Spleen (tissue), 11 donors: Measurements from ENCODE around the gene RAB11A. TPM values are rescaled to one million over a fixed set of nuclear protein-coding genes. Genes with fewer than 3 reads are reported as not detected.

Source experiments
- DNase-seq: peaks from one replicate; pipeline ENCODE4 v3.0.0-alpha.2; 2020
- H3K27ac ChIP-seq, 8 donors: fragments of 200-600 bp; sonication (generic) in 7 of 8; 1 replicate in 4 of 8; 2 replicates in 4 of 8; pipeline versions ENCODE4 v1.5.0 to v1.8.0; 2016 to 2021; ENCODE audit warnings: inconsistent platforms in 4 of 8, mild to moderate bottlenecking in 4 of 8, moderate library complexity in 1 of 8
- H3K27me3 ChIP-seq, 7 donors: fragments of 200-600 bp; sonication (generic) in 6 of 7; replicated peaks in 1 of 7; 1 replicate in 4 of 7; 2 replicates in 3 of 7; pipeline versions ENCODE4 v1.5.0 to v1.8.0; 2016 to 2021; ENCODE audit warnings: inconsistent platforms in 3 of 7, mild to moderate bottlenecking in 1 of 7
- H3K36me3 ChIP-seq, 6 donors: fragments of 200-600 bp; sonication (generic) in 5 of 6; 1 replicate in 4 of 6; 2 replicates in 2 of 6; pipeline versions ENCODE4 v1.5.0 to v1.8.0; 2016 to 2021; ENCODE audit warnings: inconsistent platforms in 2 of 6
- H3K4me1 ChIP-seq, 6 donors: fragments of 200-600 bp; sonication (generic) in 5 of 6; 1 replicate in 3 of 6; 2 replicates in 3 of 6; pipeline versions ENCODE4 v1.5.0 to v1.8.0; 2016 to 2021; ENCODE audit warnings: inconsistent platforms in 3 of 6
- H3K4me3 ChIP-seq, 8 donors: fragments of 200-600 bp; sonication (generic) in 7 of 8; 1 replicate in 4 of 8; 2 replicates in 4 of 8; pipeline versions ENCODE4 v1.5.0 to v1.8.0; 2016 to 2021; ENCODE audit warnings: inconsistent platforms in 4 of 8, mild to moderate bottlenecking in 4 of 8, moderate library complexity in 2 of 8
- H3K9me3 ChIP-seq, 8 donors: fragments of 200-600 bp; sonication (generic) in 7 of 8; 1 replicate in 4 of 8; 2 replicates in 4 of 8; pipeline versions ENCODE4 v1.5.0 to v1.8.0; 2016 to 2021; ENCODE audit warnings: inconsistent platforms in 4 of 8
- CTCF ChIP-seq, 11 experiments: fragments of 200-600 bp in 7 of 11; fragments of 450-650 bp in 4 of 11; sonication (generic) in 4 of 11; IDR thresholded peaks in 8 of 11; conservative IDR thresholded peaks in 3 of 11; 1 replicate in 7 of 11; 2 replicates in 4 of 11; pipeline versions ENCODE4 v1.4.0 to v1.8.0; 2016 to 2021; ENCODE audit warnings: antibody characterized with exemption in 11 of 11, inconsistent platforms in 4 of 11, mild to moderate bottlenecking in 1 of 11
- POLR2A ChIP-seq, 3 donors: fragments of 450-650 bp; IDR thresholded peaks; one replicate each; pipeline ENCODE4 v1.5.1; 2017; ENCODE audit warnings: antibody characterized with exemption in 3 of 3, mild to moderate bottlenecking in 1 of 3
- POLR2AphosphoS5 ChIP-seq, 3 donors: sonication (generic); formaldehyde crosslinking; IDR thresholded peaks; one replicate each; pipeline ENCODE4 v1.5.1; 2017; ENCODE audit warnings: antibody characterized with exemption in 3 of 3
- WGBS, 5 donors: extraction: QIAGEN DNeasy Blood & Tissue Kit in 3 of 5; methylation state at CpG; one replicate each; pipeline versions ENCODE4 v1.1.5 to v1.1.7; 2013 to 2018; 5-methylcytosine and 5-hydroxymethylcytosine counted together
- intact Hi-C: fragments of 100-400 bp; cut with DNase I; formaldehyde crosslinking; loops from one replicate; pipeline ENCODE4 v1.15.0; 2023; ENCODE audit warnings: low total_unique reads
- polyA plus RNA-seq, 3 donors: library from polyadenylated mRNA; stranded (reverse); fragments of 200-250 nt; gene quantifications; one replicate each; pipeline ENCODE4 v1.2.1, GENCODE V29; 2013
- total RNA-seq, 7 donors: library from RNA; depleted of rRNA in 3 of 7; stranded (reverse); fragments of >200 nt in 3 of 7; fragmentation: NEBNext Ultra II Directional in 4 of 7; extraction: Animal tissue kit (Norgen Biotek cat#: 25700) in 4 of 7; gene quantifications; one replicate each; pipeline versions ENCODE4 v1.1.0 to v1.2.1, GENCODE V29; 2016 to 2021
- donor health status: healthy with polysubstance abuse.
- donor health status: DM: no; HTN: no; CAD: no; lungs with moderate emphysema.
- donor health status: DM: no; HTN: no; CAD: no.
- donor health status: Bipolar disorder and iron deficiency.
- donor health status: healthy.
- donor health status: DM: no; HTN: no; CAD: no.
- donor health status: DM: yes; HTN: yes; CAD: no.

Gene RAB11A
- total and polyA plus RNA-seq, 10 donors: 86.7 to 313 (median 235) TPM

GRCh38 chr15:65877749-65878148 lies 8.5 kb downstream of the RAB11A start:
- WGBS, 5 donors: 85 to 92% (median 90%) methylated on average over 3 of the region's 3 CpGs
- intact Hi-C loops: no loop called here
- Histone ChIP-seq H3K27ac (no peak overlapping the region), H3K4me3 (no peak overlapping the region), H3K9me3 (no peaks in the 10 kb centered on the region), H3K27me3 (no peaks in the 10 kb centered on the region), H3K4me1 (peaks cover 22 to 79% (median 59%) of the 10 kb centered on the region in 6 donors), H3K36me3 (peaks cover 3 to 88% (median 51%) of the 10 kb centered on the region in 6 donors)
- no peak for DNase-seq
- TF ChIP-seq POLR2A (IDR thresholded peaks at IDR 0.05) (no peak), CTCF (IDR thresholded peaks at IDR 0.05 in 8 of 11, conservative IDR thresholded peaks at IDR 0.05 in 3 of 11) (no peak), POLR2AphosphoS5 (IDR thresholded peaks at IDR 0.05) (no peak)

- intact Hi-C loops: no loop called here
- Histone ChIP-seq H3K27ac (peak overlapping the region in 5 of 8 donors; percentile 3 to 48 (median 37)), H3K9me3 (no peaks in the 10 kb centered on the region), H3K36me3 (peaks cover 3 to 99% (median 56%) of the 10 kb centered on the region in 6 donors), H3K4me1 (peaks cover 16 to 72% (median 54%) of the 10 kb centered on the region in 6 donors), H3K4me3 (no peak overlapping the region), H3K27me3 (no peaks in the 10 kb centered on the region)
- no peak for TF ChIP-seq POLR2AphosphoS5 (IDR thresholded peaks at IDR 0.05)
- WGBS, 5 donors: 39 to 67% (median 61%) methylated on average over 3 of the region's 3 CpGs
- no peak for DNase-seq
Observed at GRCh38 chr15:65881766-65882434, 12.6 kb downstream of the RAB11A start.

DNA sequence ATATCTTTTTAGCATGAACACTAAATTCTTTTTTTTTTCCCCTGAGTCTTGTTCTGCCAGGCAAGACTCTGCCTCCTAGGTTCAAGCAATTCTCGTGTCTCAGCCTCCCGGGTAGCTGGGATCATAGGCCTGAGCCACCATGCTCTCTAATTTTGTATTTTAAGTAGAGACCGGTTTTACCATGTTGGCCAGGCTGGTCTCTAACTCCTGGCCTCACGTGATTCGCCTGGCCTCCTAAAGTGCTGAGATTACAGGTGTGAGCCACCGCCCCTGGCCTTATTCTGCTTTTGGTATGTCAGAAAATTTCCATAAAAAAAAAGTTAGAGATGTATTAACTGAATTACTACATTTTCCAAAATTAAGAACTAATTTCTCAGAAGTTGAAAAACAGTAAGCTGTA lies 14.3 kb downstream of the RAB11A start:
- Histone ChIP-seq H3K9me3 (no peaks in the 10 kb centered on the region), H3K4me1 (peaks cover 16 to 80% (median 54%) of the 10 kb centered on the region in 6 donors), H3K27me3 (no peaks in the 10 kb centered on the region), H3K4me3 (no peak overlapping the region), H3K27ac (peak overlapping the region in 3 of 8 donors; percentile 26 to 48 (median 33)), H3K36me3 (peaks cover under 1 to 99% (median 55%) of the 10 kb centered on the region in 6 donors)
- 89 to 93% (median 93%) methylated on average over 6 of the region's 6 CpGs for WGBS, 5 donors
- TF ChIP-seq POLR2AphosphoS5 (IDR thresholded peaks at IDR 0.05) (no peak), POLR2A (IDR thresholded peaks at IDR 0.05) (no peak), CTCF (IDR thresholded peaks at IDR 0.05 in 8 of 11, conservative IDR thresholded peaks at IDR 0.05 in 3 of 11) (no peak)
- DNase-seq: no peak
- intact Hi-C loops: no loop called here

- Histone ChIP-seq H3K9me3 (no peaks in the 10 kb centered on the region), H3K4me3 (no peak overlapping the region), H3K27me3 (no peaks in the 10 kb centered on the region), H3K4me1 (peaks cover 16 to 85% (median 61%) of the 10 kb centered on the region in 6 donors), H3K27ac (no peak overlapping the region), H3K36me3 (peaks cover 0 to 99% (median 52%) of the 10 kb centered on the region in 6 donors)
- TF ChIP-seq CTCF (IDR thresholded peaks at IDR 0.05 in 8 of 11, conservative IDR thresholded peaks at IDR 0.05 in 3 of 11) (no peak), POLR2A (IDR thresholded peaks at IDR 0.05) (no peak), POLR2AphosphoS5 (IDR thresholded peaks at IDR 0.05) (no peak)
- no peak for DNase-seq
- intact Hi-C loops: no loop called here
Observed at GRCh38 chr15:65884511-65884910, 15.2 kb downstream of the RAB11A start.
